ENCODE results near the gene SPINK4. TPM values are rescaled to one million over a fixed set of nuclear protein-coding genes. Genes with fewer than 3 reads are reported as not detected.

The SPINK4 gene
- total RNA-seq, 1 experiment from 2014 or later, result not detected

- no peak overlapping the region for H3K27ac ChIP-seq (ENCODE audit: low read length)
- no peak overlapping the region; the same call in 1 of the 2 replicates for H3K9ac ChIP-seq (ENCODE audit: low read length)
- H3K4me3 ChIP-seq (ENCODE audit: low read length), result no peak overlapping the region
- no peak overlapping the region for H2AFZ ChIP-seq (ENCODE audit: low read length)
- H3K9me2 ChIP-seq (replicated peaks; ENCODE audit: insufficient read depth, low read length), result no peaks in the 10 kb centered on the region
- H3K9me3 ChIP-seq (ENCODE audit: low read length), result no peaks in the 10 kb centered on the region
- peaks cover 5% of the 10 kb centered on the region; the same call in 1 of the 2 replicates for H4K20me1 ChIP-seq (ENCODE audit: insufficient read depth, low read depth, low read length)
- no peaks in the 10 kb centered on the region for H3K27me3 ChIP-seq (ENCODE audit: low read length)
- peaks cover 51% of the 10 kb centered on the region for H3K79me2 ChIP-seq (ENCODE audit: low read length)
- peak overlapping the region; percentile 89 for H3K4me2 ChIP-seq (ENCODE audit: low read depth, low read length, poor library complexity, severe bottlenecking)
- peaks cover 30% of the 10 kb centered on the region for H3K4me1 ChIP-seq (ENCODE audit: low read length)
- peaks cover 41% of the 10 kb centered on the region; the same call in 1 of the 2 replicates for H3K36me3 ChIP-seq (ENCODE audit: insufficient read depth, low read length)
- DNase-seq, result no peak
Measured at GRCh38 chr9:33267151-33267767, 27.3 kb downstream of the SPINK4 start.

- no peak for DNase-seq
- no peaks in the 10 kb centered on the region for H4K20me1 ChIP-seq (ENCODE audit: insufficient read depth, low read depth, low read length)
- H3K4me2 ChIP-seq (ENCODE audit: low read depth, low read length, poor library complexity, severe bottlenecking), result no peak overlapping the region
- no peaks in the 10 kb centered on the region for H3K9me3 ChIP-seq (ENCODE audit: low read length)
- H3K4me3 ChIP-seq (ENCODE audit: low read length), result no peak overlapping the region
- H3K4me1 ChIP-seq (ENCODE audit: low read length), result peaks cover 21% of the 10 kb centered on the region
- no peak overlapping the region for H3K27ac ChIP-seq (ENCODE audit: low read length)
- peaks cover 52% of the 10 kb centered on the region; the same call in 1 of the 2 replicates for H3K36me3 ChIP-seq (ENCODE audit: insufficient read depth, low read length)
- H3K9me2 ChIP-seq (replicated peaks; ENCODE audit: insufficient read depth, low read length), result no peaks in the 10 kb centered on the region
- no peak overlapping the region for H3K9ac ChIP-seq (ENCODE audit: low read length)
- no peak overlapping the region for H2AFZ ChIP-seq (ENCODE audit: low read length)
- no peaks in the 10 kb centered on the region for H3K27me3 ChIP-seq (ENCODE audit: low read length)
- H3K79me2 ChIP-seq (ENCODE audit: low read length), result peaks cover 36% of the 10 kb centered on the region
Measured at GRCh38 chr9:33270146-33270545, 30.2 kb downstream of the SPINK4 start.

GRCh38 chr9:33272061-33272460, 32.1 kb downstream of the SPINK4 start:
- no peaks in the 10 kb centered on the region for H4K20me1 ChIP-seq (ENCODE audit: insufficient read depth, low read depth, low read length)
- H3K4me1 ChIP-seq (ENCODE audit: low read length), result peaks cover 4% of the 10 kb centered on the region; the same call in 1 of the 2 replicates
- H2AFZ ChIP-seq (ENCODE audit: low read length), result no peak overlapping the region
- no peak overlapping the region for H3K9ac ChIP-seq (ENCODE audit: low read length)
- no peaks in the 10 kb centered on the region for H3K27me3 ChIP-seq (ENCODE audit: low read length)
- H3K4me2 ChIP-seq (ENCODE audit: low read depth, low read length, poor library complexity, severe bottlenecking), result no peak overlapping the region
- peaks cover 54% of the 10 kb centered on the region; the same call in 1 of the 2 replicates for H3K36me3 ChIP-seq (ENCODE audit: insufficient read depth, low read length)
- no peak overlapping the region for H3K27ac ChIP-seq (ENCODE audit: low read length)
- H3K9me2 ChIP-seq (replicated peaks; ENCODE audit: insufficient read depth, low read length), result no peaks in the 10 kb centered on the region
- H3K9me3 ChIP-seq (ENCODE audit: low read length), result no peaks in the 10 kb centered on the region
- H3K4me3 ChIP-seq (ENCODE audit: low read length), result no peak overlapping the region
- H3K79me2 ChIP-seq (ENCODE audit: low read length), result peaks cover 17% of the 10 kb centered on the region
- no peak for DNase-seq

GRCh38 chr9:33273266-33273971, 33.5 kb downstream of the SPINK4 start:
- Histone ChIP-seq H3K4me2 (ENCODE audit: low read depth, low read length, poor library complexity, severe bottlenecking) (no peak overlapping the region), H3K36me3 (ENCODE audit: insufficient read depth, low read length) (peaks cover 54% of the 10 kb centered on the region; the same call in 1 of the 2 replicates), H2AFZ (ENCODE audit: low read length) (no peak overlapping the region), H3K27me3 (ENCODE audit: low read length) (no peaks in the 10 kb centered on the region), H3K27ac (ENCODE audit: low read length) (no peak overlapping the region), H4K20me1 (ENCODE audit: insufficient read depth, low read depth, low read length) (no peaks in the 10 kb centered on the region), H3K9me2 (replicated peaks; ENCODE audit: insufficient read depth, low read length) (no peaks in the 10 kb centered on the region), H3K9ac (ENCODE audit: low read length) (no peak overlapping the region), H3K79me2 (ENCODE audit: low read length) (peaks cover 8% of the 10 kb centered on the region; the same call in 1 of the 2 replicates), H3K9me3 (ENCODE audit: low read length) (no peaks in the 10 kb centered on the region), H3K4me3 (ENCODE audit: low read length) (no peak overlapping the region), H3K4me1 (ENCODE audit: low read length) (no peaks in the 10 kb centered on the region)
- DNase-seq, result no peak

- no peak overlapping the region for H3K4me3 ChIP-seq (ENCODE audit: low read length)
- no peaks in the 10 kb centered on the region for H3K9me2 ChIP-seq (replicated peaks; ENCODE audit: insufficient read depth, low read length)
- DNase-seq, result no peak
- H3K79me2 ChIP-seq (ENCODE audit: low read length), result peaks cover 8% of the 10 kb centered on the region; the same call in 1 of the 2 replicates
- H3K4me2 ChIP-seq (ENCODE audit: low read depth, low read length, poor library complexity, severe bottlenecking), result no peak overlapping the region
- no peaks in the 10 kb centered on the region for H3K27me3 ChIP-seq (ENCODE audit: low read length)
- H3K36me3 ChIP-seq (ENCODE audit: insufficient read depth, low read length), result peaks cover 49% of the 10 kb centered on the region; the same call in 1 of the 2 replicates
- no peak overlapping the region for H2AFZ ChIP-seq (ENCODE audit: low read length)
- no peaks in the 10 kb centered on the region for H3K9me3 ChIP-seq (ENCODE audit: low read length)
- no peaks in the 10 kb centered on the region for H3K4me1 ChIP-seq (ENCODE audit: low read length)
- H3K27ac ChIP-seq (ENCODE audit: low read length), result no peak overlapping the region
- H4K20me1 ChIP-seq (ENCODE audit: insufficient read depth, low read depth, low read length), result no peaks in the 10 kb centered on the region
- H3K9ac ChIP-seq (ENCODE audit: low read length), result no peak overlapping the region
Measured at GRCh38 chr9:33273972-33274328, 34.0 kb downstream of the SPINK4 start.

- H3K36me3 ChIP-seq (ENCODE audit: insufficient read depth, low read length), result peaks cover 51% of the 10 kb centered on the region; the same call in 1 of the 2 replicates
- H3K4me2 ChIP-seq (ENCODE audit: low read depth, low read length, poor library complexity, severe bottlenecking), result no peak overlapping the region
- no peaks in the 10 kb centered on the region for H3K9me2 ChIP-seq (replicated peaks; ENCODE audit: insufficient read depth, low read length)
- H3K9me3 ChIP-seq (ENCODE audit: low read length), result no peaks in the 10 kb centered on the region
- H3K4me3 ChIP-seq (ENCODE audit: low read length), result no peak overlapping the region
- H3K27ac ChIP-seq (ENCODE audit: low read length), result no peak overlapping the region
- no peak overlapping the region for H2AFZ ChIP-seq (ENCODE audit: low read length)
- 0 out of 2 replicates have a peak, but pooled peaks cover 2% of the 10 kb centered on the region for H3K4me1 ChIP-seq (ENCODE audit: low read length)
- no peaks in the 10 kb centered on the region for H4K20me1 ChIP-seq (ENCODE audit: insufficient read depth, low read depth, low read length)
- H3K79me2 ChIP-seq (ENCODE audit: low read length), result peaks cover 8% of the 10 kb centered on the region; the same call in 1 of the 2 replicates
- no peak overlapping the region for H3K9ac ChIP-seq (ENCODE audit: low read length)
- no peak for DNase-seq
- no peaks in the 10 kb centered on the region for H3K27me3 ChIP-seq (ENCODE audit: low read length)
Measured at GRCh38 chr9:33277484-33277883, 37.5 kb downstream of the SPINK4 start.

GRCh38 chr9:33285502-33285901, 45.5 kb downstream of the SPINK4 start:
- no peak overlapping the region for H3K9ac ChIP-seq (ENCODE audit: low read length)
- no peak for DNase-seq
- no peaks in the 10 kb centered on the region for H4K20me1 ChIP-seq (ENCODE audit: insufficient read depth, low read depth, low read length)
- peaks cover 2% of the 10 kb centered on the region for H3K79me2 ChIP-seq (ENCODE audit: low read length)
- no peak overlapping the region for H2AFZ ChIP-seq (ENCODE audit: low read length)
- no peaks in the 10 kb centered on the region for H3K9me2 ChIP-seq (replicated peaks; ENCODE audit: insufficient read depth, low read length)
- no peak overlapping the region for H3K4me3 ChIP-seq (ENCODE audit: low read length)
- peaks cover 18% of the 10 kb centered on the region for H3K4me1 ChIP-seq (ENCODE audit: low read length)
- H3K36me3 ChIP-seq (ENCODE audit: insufficient read depth, low read length), result peaks cover 15% of the 10 kb centered on the region; the same call in 1 of the 2 replicates
- no peak overlapping the region for H3K4me2 ChIP-seq (ENCODE audit: low read depth, low read length, poor library complexity, severe bottlenecking)
- H3K27ac ChIP-seq (ENCODE audit: low read length), result no peak overlapping the region
- no peaks in the 10 kb centered on the region for H3K9me3 ChIP-seq (ENCODE audit: low read length)
- no peaks in the 10 kb centered on the region for H3K27me3 ChIP-seq (ENCODE audit: low read length)

- peak; percentile 91 for DNase-seq
- H3K9me3 ChIP-seq (ENCODE audit: low read length), result no peaks in the 10 kb centered on the region
- H3K27me3 ChIP-seq (ENCODE audit: low read length), result no peaks in the 10 kb centered on the region
- H3K9ac ChIP-seq (ENCODE audit: low read length), result 0 out of 2 replicates have a peak overlapping the region, but pooled peaks have one; percentile 4
- no peaks in the 10 kb centered on the region for H3K9me2 ChIP-seq (replicated peaks; ENCODE audit: insufficient read depth, low read length)
- peak overlapping the region; percentile 29 for H3K27ac ChIP-seq (ENCODE audit: low read length)
- no peak overlapping the region for H3K4me3 ChIP-seq (ENCODE audit: low read length)
- H3K4me1 ChIP-seq (ENCODE audit: low read length), result peaks cover 30% of the 10 kb centered on the region
- no peak overlapping the region for H3K4me2 ChIP-seq (ENCODE audit: low read depth, low read length, poor library complexity, severe bottlenecking)
- peaks cover 7% of the 10 kb centered on the region; the same call in 1 of the 2 replicates for H3K36me3 ChIP-seq (ENCODE audit: insufficient read depth, low read length)
- H4K20me1 ChIP-seq (ENCODE audit: insufficient read depth, low read depth, low read length), result no peaks in the 10 kb centered on the region
- peaks cover 17% of the 10 kb centered on the region for H3K79me2 ChIP-seq (ENCODE audit: low read length)
- no peak overlapping the region for H2AFZ ChIP-seq (ENCODE audit: low read length)
Measured at GRCh38 chr9:33287087-33287490, 47.1 kb downstream of the SPINK4 start.
